ENCODE results near the gene KCNC4. TPM values are rescaled to one million over a fixed set of nuclear protein-coding genes. Genes with fewer than 3 reads are reported as not detected.

Gene KCNC4
- total RNA-seq, 2 donors from 2014 or later = 4.7 to 23.9 TPM

DNA sequence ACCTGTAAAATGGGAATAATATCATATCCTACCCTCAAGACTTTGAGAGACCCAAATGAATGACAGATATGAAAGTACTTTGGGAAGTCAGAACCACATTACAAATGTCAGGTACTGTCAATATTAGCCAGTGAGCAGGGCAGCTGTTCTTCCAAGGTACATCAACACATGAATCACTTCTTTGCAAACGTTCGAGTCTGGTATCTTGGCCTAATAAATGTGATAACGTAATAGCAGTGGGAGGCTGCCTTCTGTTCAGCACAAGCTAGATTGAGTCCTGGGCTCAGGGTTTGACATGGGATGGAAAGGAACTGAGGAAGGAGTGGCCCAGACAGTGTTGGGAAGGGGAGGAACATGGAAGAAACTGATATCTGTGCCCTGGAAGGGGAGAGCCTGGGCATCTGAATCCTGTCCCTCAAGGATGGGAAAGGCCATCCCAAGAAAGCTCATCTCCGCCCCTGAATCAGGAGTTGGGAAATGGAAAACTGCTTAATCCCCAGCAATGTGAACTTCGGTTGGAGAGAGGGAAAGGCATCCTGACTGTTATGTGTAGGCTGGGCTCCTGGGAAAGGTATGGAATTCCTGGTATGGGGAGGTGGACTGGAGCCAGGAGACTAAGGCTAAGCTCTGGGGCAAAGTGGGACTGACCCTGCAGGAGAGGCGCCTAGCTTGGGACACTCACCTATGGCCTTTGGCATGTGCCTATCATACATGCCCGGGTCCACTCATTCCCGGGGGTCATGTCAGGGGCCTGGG lies 14.3 kb downstream of the KCNC4 start:
- TF ChIP-seq POLR2A (IDR thresholded peaks at IDR 0.05) = no peak
- TF ChIP-seq, protein P1, sequence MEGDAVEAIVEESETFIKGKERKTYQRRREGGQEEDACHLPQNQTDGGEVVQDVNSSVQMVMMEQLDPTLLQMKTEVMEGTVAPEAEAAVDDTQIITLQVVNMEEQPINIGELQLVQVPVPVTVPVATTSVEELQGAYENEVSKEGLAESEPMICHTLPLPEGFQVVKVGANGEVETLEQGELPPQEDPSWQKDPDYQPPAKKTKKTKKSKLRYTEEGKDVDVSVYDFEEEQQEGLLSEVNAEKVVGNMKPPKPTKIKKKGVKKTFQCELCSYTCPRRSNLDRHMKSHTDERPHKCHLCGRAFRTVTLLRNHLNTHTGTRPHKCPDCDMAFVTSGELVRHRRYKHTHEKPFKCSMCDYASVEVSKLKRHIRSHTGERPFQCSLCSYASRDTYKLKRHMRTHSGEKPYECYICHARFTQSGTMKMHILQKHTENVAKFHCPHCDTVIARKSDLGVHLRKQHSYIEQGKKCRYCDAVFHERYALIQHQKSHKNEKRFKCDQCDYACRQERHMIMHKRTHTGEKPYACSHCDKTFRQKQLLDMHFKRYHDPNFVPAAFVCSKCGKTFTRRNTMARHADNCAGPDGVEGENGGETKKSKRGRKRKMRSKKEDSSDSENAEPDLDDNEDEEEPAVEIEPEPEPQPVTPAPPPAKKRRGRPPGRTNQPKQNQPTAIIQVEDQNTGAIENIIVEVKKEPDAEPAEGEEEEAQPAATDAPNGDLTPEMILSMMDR (IDR thresholded peaks at IDR 0.05) = no peak
- TF ChIP-seq POLR2AphosphoS5 (IDR thresholded peaks at IDR 0.05) = peak; percentile 60
- no peak overlapping the region for H3K27ac ChIP-seq
- no peaks in the 10 kb centered on the region for H3K36me3 ChIP-seq
- H3K9me3 ChIP-seq = no peaks in the 10 kb centered on the region
- DNase-seq (ENCODE audit: low spot score) = no peak
- no peak overlapping the region for H3K4me3 ChIP-seq
- 79% methylated on average over 8 of the region's 8 CpGs for WGBS
- H3K4me1 ChIP-seq (replicated peaks) = no peaks in the 10 kb centered on the region
- H3K27me3 ChIP-seq (replicated peaks; ENCODE audit: insufficient read depth) = no peaks in the 10 kb centered on the region
- intact Hi-C loops (cut with DNase I) = no loop called here

DNA sequence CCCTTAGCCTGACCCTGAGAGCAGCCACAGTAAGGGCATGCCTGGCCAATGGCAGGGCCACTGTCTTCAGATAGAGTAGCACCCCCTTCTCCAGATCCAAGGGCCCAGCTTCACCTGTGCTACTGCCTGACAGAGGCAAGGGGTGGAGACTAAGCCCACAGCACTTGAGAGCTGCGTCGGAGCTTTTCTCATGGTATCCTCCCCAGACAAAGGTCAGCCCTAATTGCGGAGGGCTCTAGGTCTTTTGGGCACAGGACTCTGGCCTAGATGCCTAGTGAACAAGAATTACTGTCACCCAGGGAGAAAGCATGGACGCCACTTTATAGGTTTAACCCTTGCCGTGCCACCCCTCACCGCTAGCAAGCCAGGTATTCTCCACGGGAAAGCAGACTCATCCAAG lies 15.1 kb downstream of the KCNC4 start:
- Histone ChIP-seq H3K4me3 (no peak overlapping the region), H3K36me3 (no peaks in the 10 kb centered on the region), H3K27me3 (replicated peaks; ENCODE audit: insufficient read depth) (no peaks in the 10 kb centered on the region), H3K4me1 (replicated peaks) (no peaks in the 10 kb centered on the region), H3K27ac (no peak overlapping the region), H3K9me3 (no peaks in the 10 kb centered on the region)
- intact Hi-C loops (cut with DNase I) = no loop called here
- TF ChIP-seq, protein P1 (IDR thresholded peaks at IDR 0.05) = no peak
- TF ChIP-seq POLR2AphosphoS5 (IDR thresholded peaks at IDR 0.05) = no peak
- no peak for TF ChIP-seq POLR2A (IDR thresholded peaks at IDR 0.05)
- no peak for DNase-seq (ENCODE audit: low spot score)
- WGBS = 65% methylated on average over 7 of the region's 7 CpGs

DNA sequence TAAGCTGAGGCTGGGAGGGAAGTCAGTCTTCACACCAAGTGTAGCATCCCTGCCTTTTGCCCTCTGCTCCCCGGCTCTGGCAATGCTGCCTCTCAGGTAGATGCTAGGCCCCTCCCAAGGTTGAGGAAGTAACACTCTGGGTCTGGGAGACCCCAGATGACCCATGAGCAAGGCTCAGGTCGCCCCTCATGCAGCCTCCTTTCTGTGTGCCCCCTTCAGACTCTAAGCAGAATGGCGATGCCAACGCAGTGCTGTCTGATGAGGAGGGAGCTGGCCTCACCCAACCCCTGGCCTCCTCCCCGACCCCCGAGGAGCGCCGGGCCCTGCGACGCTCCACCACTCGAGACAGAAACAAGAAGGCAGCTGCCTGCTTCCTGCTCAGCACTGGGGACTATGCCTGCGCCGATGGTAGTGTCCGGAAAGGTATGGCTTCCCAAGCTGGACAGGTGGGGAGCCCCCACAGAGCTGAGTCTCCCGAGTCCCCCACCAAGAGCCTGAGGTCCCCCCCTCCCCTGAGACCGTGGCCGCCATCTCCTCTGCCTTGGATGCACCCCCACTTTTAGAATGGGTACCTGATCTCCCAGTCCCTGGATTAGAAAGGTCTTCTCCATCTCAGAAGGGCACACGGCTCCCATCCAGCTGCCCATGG lies 15.8 kb downstream of the KCNC4 start:
- Histone ChIP-seq H3K27me3 (replicated peaks; ENCODE audit: insufficient read depth) (no peaks in the 10 kb centered on the region), H3K4me3 (no peak overlapping the region), H3K4me1 (replicated peaks) (no peaks in the 10 kb centered on the region), H3K27ac (no peak overlapping the region), H3K36me3 (no peaks in the 10 kb centered on the region), H3K9me3 (no peaks in the 10 kb centered on the region)
- no peak for DNase-seq (ENCODE audit: low spot score)
- TF ChIP-seq POLR2A (IDR thresholded peaks at IDR 0.05) (no peak), POLR2AphosphoS5 (IDR thresholded peaks at IDR 0.05) (no peak)
- TF ChIP-seq, protein P1 (IDR thresholded peaks at IDR 0.05) = no peak
- intact Hi-C loops (cut with DNase I) = no loop called here
- 95% methylated on average over 17 of the region's 18 CpGs for WGBS

DNA sequence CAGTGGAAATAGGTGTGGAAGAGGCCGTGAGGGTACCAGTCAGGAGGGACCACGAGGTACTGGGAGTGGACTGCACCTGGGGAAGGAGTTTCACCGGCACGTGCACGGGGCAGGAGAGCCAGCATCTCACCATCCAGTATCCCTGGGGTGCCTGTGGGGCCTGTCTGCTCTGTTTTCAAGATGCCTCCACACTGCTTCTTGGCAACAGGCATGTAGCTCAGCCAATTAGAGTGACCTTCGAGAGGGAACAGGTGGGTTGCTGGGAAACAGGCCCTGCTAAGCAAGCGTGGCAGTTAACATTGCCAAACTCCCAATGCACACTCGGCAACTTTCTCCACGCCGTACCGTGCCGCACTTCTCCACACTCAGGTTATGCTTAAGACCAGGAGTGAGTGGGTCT lies 17.7 kb downstream of the KCNC4 start:
- 88% methylated on average over 12 of the region's 12 CpGs for WGBS
- H3K9me3 ChIP-seq = no peaks in the 10 kb centered on the region
- H3K27ac ChIP-seq = no peak overlapping the region
- H3K36me3 ChIP-seq = no peaks in the 10 kb centered on the region
- intact Hi-C loops (cut with DNase I) = no loop called here
- DNase-seq (ENCODE audit: low spot score) = no peak
- H3K27me3 ChIP-seq (replicated peaks; ENCODE audit: insufficient read depth) = no peaks in the 10 kb centered on the region
- TF ChIP-seq POLR2A (IDR thresholded peaks at IDR 0.05) = no peak
- TF ChIP-seq, protein P1 (IDR thresholded peaks at IDR 0.05) = no peak
- no peak for TF ChIP-seq POLR2AphosphoS5 (IDR thresholded peaks at IDR 0.05)
- H3K4me1 ChIP-seq (replicated peaks) = no peaks in the 10 kb centered on the region
- H3K4me3 ChIP-seq = no peak overlapping the region

DNA sequence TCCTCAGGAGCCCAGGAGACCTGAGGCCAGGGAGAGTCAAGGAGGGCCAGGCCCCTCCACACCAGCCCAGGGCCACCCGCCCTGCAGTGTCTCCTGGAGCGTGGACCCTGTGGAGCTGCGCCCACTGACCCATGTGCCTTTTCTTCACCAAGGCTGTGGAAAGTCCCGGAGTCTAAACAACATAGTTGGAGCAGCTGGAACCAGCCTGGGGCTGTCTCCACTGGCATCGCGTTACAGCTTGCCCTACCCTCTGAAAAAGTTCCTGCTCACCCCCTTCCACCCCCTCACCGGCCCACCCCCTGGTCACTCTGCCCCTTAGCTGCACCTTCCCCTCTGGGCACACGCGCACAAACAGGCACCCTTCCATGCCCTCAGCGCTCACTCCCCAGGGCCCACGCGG lies 18.3 kb downstream of the KCNC4 start:
- Histone ChIP-seq H3K4me3 (no peak overlapping the region), H3K27me3 (replicated peaks; ENCODE audit: insufficient read depth) (no peaks in the 10 kb centered on the region), H3K9me3 (no peaks in the 10 kb centered on the region), H3K36me3 (no peaks in the 10 kb centered on the region), H3K4me1 (replicated peaks) (no peaks in the 10 kb centered on the region), H3K27ac (no peak overlapping the region)
- no peak for DNase-seq (ENCODE audit: low spot score)
- 54% methylated on average over 11 of the region's 12 CpGs for WGBS
- intact Hi-C loops (cut with DNase I) = no loop called here
- TF ChIP-seq POLR2A (IDR thresholded peaks at IDR 0.05) (no peak), POLR2AphosphoS5 (IDR thresholded peaks at IDR 0.05) (no peak)
- TF ChIP-seq, protein P1 (IDR thresholded peaks at IDR 0.05) = no peak
